ENCODE measurements around the gene PHOX2A.
"Not testable (repeated sequence)": the region's sequence is repeated elsewhere in the genome, so short reads cannot be mapped to it uniquely, and the experiment has no call there.

PHOX2A gene

GRCh38 chr11:72244060-72244360, at the start of gene PHOX2A:
TSS of gene PHOX2A (minus strand) at chr11:72244176. CDS start at chr11:72244004, 172 bp downstream.
- in situ Hi-C loops (cut with MboI; ENCODE audit: low sequenced_read_pairs), result no loop called here

- in situ Hi-C loops (cut with MboI; ENCODE audit: low sequenced_read_pairs), result no loop called here
Observed at GRCh38 chr11:72293391-72293790, 49.4 kb upstream of the PHOX2A start.

- in situ Hi-C loops (cut with MboI; ENCODE audit: low sequenced_read_pairs), result no loop called here
Observed at GRCh38 chr11:72292106-72292785, 48.3 kb upstream of the PHOX2A start.

DNA sequence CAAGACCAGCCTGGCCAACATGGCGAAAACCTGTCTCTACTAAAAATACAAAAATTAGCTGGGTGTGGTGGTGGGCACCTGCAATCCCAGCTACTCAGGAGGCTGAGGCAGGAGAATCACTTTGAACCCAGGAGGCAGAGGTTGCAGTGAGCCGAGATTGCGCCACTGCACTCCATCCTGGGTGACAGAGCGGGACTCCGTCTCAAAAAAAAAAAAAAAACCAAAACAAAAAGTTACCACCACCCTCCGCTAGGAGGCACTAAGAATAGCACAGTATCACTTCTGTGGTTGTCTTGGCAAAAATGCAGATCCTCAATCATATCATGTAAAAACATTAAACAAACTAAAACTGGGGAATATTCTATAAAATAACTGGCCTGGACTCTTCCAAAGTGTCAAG, 46.8 kb upstream of the PHOX2A start:
- in situ Hi-C loops (cut with MboI; ENCODE audit: low sequenced_read_pairs), result not testable (repeated sequence)

GRCh38 chr11:72287293-72287692, 43.3 kb upstream of the PHOX2A start:
- in situ Hi-C loops (cut with MboI; ENCODE audit: low sequenced_read_pairs), result no loop called here

DNA sequence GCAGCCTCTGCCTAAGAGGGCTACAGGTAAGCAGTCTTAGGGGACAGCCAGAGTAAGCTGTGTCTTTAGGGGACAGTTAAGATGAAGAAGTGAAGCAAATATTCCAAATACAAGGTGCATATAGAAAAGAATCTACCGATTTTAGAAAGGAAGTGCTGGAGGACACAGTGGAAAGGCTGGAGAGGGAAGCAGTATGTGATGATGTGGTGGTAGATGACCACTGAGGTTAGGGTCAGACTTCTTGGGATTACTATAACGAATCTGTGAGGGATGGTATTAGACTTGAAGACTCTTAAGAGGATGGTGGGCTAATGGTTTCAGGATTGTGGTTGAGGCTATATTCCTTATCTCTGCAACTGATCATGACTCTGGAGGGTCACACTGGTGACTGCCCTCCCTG, 40.0 kb upstream of the PHOX2A start:
- in situ Hi-C loops (cut with MboI; ENCODE audit: low sequenced_read_pairs), result no loop called here

DNA sequence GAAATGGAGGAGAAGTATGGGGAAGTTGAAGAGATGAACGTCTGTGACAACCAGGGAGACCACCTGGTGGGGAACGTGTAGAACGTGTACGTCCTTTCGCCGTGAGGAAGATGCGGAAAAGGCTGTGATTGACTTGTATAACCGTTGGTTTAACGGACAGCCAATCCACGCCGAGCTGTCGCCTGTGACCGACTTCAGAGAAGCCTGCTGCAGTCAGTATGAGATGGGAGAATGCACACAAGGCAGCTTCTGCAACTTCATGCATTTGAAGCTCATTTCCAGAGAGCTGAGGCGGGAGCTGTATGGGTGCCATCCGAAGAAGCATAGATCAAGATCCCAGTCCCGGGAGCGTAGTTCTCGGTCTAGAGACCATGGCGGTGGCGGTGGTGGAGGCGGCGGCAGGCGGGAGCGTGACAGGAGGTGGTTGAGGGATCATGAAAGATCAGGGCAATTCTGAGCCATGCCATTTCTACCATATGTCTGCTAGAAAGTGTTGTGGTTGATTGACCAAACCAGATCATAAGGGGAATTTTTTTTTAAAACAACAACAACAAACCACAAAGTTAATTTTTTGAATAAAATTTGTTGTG, 36.8 kb upstream of the PHOX2A start:
- in situ Hi-C loops (cut with MboI; ENCODE audit: low sequenced_read_pairs), result no loop called here

- in situ Hi-C loops (cut with MboI; ENCODE audit: low sequenced_read_pairs), result no loop called here
Observed at GRCh38 chr11:72280037-72280436, 36.1 kb upstream of the PHOX2A start.

- in situ Hi-C loops (cut with MboI; ENCODE audit: low sequenced_read_pairs), result no loop called here
Observed at GRCh38 chr11:72278905-72279304, 34.9 kb upstream of the PHOX2A start.

- in situ Hi-C loops (cut with MboI; ENCODE audit: low sequenced_read_pairs), result no loop called here
Observed at GRCh38 chr11:72274435-72274834, 30.5 kb upstream of the PHOX2A start.

DNA sequence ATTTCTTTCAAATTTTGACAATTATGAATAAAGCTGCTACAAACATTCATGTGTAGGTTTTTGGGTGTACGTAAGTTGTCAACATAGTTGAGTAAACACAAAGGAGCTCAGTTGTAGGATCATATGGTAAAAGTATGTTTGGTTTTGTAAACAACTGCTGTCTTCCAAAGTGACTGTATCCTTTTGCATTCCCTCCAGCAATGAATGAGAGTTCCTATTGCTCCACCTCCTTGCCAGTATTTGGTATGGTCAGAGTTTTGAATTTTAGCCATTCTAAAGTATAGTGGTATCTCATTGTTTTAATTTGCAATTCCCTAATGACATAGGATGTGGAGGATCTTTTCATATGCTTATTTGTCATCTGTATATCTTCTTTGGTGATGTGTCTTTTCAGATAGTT, 28.0 kb upstream of the PHOX2A start:
- in situ Hi-C loops (cut with MboI; ENCODE audit: low sequenced_read_pairs), result no loop called here

GRCh38 chr11:72267956-72268617, 24.1 kb upstream of the PHOX2A start:
- in situ Hi-C loops (cut with MboI; ENCODE audit: low sequenced_read_pairs), result no loop called here

GRCh38 chr11:72266960-72267359, 23.0 kb upstream of the PHOX2A start:
- in situ Hi-C loops (cut with MboI; ENCODE audit: low sequenced_read_pairs), result not testable (repeated sequence)

GRCh38 chr11:72265951-72266350, 22.0 kb upstream of the PHOX2A start:
- in situ Hi-C loops (cut with MboI; ENCODE audit: low sequenced_read_pairs), result no loop called here

DNA sequence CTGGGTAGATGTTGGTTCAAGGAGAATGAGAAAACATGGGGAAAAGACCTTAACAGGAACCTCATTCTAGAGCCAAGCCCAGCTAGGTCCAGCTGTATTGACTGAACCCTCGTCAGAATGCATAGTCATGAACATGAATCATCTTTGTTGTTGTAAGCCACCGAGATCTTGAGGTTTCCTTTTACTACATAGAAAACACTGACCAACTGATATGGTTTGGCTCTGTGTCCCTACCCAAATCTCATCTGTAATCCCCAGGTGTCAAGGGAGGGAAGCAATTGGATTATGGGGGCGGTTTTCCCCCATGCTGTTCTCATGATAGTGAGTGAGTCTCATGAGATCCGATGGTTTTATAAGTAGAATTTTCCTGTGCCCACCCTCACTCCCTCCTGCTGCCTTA, 19.4 kb upstream of the PHOX2A start:
- in situ Hi-C loops (cut with MboI; ENCODE audit: low sequenced_read_pairs), result no loop called here

GRCh38 chr11:72260574-72260973, 16.6 kb upstream of the PHOX2A start:
- in situ Hi-C loops (cut with MboI; ENCODE audit: low sequenced_read_pairs), result no loop called here

DNA sequence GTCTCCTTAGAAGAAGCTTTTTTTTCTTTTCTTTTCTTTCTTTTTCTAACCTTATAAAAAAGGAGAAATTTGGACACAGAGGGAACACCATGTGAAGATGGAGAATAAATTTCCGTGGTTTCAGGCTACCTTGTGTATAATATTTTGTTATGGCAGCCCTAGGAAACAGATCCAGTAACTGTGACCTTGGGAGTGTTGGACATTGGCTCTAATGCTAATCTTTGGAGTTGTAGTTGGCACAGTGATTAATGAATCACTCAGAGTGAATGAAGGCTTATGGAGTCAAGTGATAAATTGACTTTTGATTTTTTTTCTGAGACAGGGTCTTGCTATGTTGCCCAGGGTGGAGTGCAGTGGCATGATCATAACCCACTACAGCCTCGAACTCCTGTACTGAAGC, 15.5 kb upstream of the PHOX2A start:
- in situ Hi-C loops (cut with MboI; ENCODE audit: low sequenced_read_pairs), result no loop called here

- in situ Hi-C loops (cut with MboI; ENCODE audit: low sequenced_read_pairs), result no loop called here
Observed at GRCh38 chr11:72257570-72257969, 13.6 kb upstream of the PHOX2A start.

DNA sequence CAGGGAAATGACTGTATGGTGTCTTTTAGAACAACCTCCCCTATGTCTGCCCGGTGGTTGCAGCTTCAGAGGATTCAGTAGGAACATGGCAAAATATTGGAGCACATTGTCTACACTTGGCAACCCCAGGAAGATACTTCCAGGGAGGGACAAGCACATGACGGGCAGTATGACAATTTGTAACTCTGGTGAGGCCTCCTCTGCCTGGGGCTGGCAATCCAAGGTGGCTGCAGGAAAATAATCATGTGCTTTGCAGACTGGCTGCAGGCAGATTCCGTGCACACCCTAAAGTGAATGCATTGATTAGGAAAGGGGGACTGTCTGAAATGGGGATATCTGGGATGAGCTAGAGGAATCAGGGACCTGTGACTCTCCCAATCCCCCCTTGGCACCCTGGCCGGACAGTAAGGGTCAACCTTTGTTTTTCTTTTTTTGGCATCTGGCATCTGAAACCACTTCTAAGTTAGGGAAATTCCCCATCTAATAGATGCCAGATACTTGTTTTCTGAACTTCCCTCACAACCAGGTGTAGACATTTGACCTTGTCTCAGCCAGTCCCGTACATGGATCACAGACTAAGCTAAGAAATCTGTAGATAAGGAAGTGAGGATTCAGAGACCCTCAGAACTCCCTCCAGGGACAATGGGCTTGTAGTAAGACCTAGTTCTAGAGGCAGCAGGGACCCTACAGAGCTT, 10.5 kb upstream of the PHOX2A start:
- in situ Hi-C loops (cut with MboI; ENCODE audit: low sequenced_read_pairs), result no loop called here

DNA sequence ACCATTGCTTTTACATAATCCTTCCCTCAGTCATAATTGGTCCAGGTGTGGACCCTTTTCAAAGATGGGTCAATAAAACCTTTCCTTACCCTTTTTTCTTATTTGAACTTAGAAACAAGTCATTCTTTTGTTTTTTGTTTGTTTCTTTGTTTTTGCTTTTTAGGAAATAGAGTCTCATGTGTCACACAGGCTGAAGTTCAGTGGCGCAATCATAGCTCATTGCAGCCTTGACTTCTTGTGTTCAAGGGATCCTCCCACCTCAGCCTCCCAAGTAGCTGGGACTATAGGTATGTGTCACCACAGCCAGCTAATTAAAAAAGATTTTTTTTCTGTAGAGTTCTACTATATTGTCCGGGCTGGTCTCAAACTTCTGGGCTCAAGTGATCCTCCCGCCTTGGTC, 9.4 kb upstream of the PHOX2A start:
- in situ Hi-C loops (cut with MboI; ENCODE audit: low sequenced_read_pairs), result no loop called here

- in situ Hi-C loops (cut with MboI; ENCODE audit: low sequenced_read_pairs), result no loop called here
Observed at GRCh38 chr11:72251614-72252013, 7.6 kb upstream of the PHOX2A start.
